GM19099 (cell line): Measurements from ENCODE around the gene COL23A1.

Experiments
- POLR2A ChIP-seq: IDR thresholded peaks from 3 replicates; pipeline ENCODE4 v1.6.1; 2011; ENCODE audit warnings: low read depth; ENCODE audit not compliant: insufficient read length; ENCODE audit errors: extremely low read depth

The COL23A1 gene

DNA sequence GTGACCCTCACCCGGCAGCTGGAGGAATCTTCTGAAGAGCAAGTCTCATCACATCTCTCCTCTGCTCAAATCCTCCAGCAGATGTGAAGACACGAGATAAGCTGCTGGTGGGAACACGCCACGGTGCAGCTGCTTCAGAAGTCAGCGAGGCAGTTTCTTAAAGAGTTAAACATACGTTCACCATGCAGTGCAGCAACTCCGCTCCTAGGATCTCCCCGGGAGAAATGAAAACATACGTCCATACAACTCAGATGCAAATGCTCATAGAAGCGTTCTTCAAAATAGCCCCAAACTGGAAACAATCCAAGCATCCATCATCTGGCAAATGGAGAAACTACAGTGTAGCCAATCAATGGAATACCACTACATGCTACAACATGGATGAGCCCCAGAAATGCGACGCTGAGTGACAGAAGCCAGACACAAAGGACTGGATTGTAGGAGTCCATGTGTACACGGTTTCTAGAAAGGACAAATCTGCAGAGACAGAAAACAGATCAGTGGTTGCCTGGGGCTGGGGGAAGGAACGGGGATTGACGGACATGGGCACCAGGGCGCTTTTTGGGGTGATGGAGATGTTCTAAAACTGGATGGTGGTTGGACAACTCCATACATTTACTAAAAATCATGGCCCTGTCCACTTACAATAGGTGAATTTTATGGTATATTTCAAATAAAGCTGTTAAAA is 150.6 kb downstream of the COL23A1 start:
- TF ChIP-seq POLR2A: no peak

DNA sequence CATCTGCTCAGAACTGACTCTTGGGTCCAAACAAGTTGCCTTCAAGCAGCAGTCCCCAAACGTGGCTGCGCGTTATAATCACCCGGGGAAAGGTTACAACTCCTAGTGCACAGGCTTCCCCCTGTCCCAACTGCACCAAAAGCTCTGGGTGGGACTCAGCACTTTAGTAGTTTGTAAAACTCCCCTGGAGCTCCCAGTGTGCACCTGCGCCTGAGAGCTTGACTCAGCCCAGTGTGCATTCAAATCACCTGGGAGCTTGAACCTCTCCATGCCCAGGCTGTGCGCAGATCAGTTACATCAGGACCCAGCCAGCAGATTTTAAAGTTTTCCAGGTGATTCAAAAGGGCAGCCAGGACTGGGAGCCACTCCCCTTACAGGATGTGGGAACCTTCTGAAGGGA is 151.4 kb downstream of the COL23A1 start:
- no peak for TF ChIP-seq POLR2A

- no peak for TF ChIP-seq POLR2A
These were observed 152.7 kb downstream of the COL23A1 start for GRCh38 chr5:178437386-178438075.

GRCh38 chr5:178436326-178436940 is 153.8 kb downstream of the COL23A1 start:
- no peak for TF ChIP-seq POLR2A

GRCh38 chr5:178435321-178436238 is 154.6 kb downstream of the COL23A1 start:
- no peak for TF ChIP-seq POLR2A

DNA sequence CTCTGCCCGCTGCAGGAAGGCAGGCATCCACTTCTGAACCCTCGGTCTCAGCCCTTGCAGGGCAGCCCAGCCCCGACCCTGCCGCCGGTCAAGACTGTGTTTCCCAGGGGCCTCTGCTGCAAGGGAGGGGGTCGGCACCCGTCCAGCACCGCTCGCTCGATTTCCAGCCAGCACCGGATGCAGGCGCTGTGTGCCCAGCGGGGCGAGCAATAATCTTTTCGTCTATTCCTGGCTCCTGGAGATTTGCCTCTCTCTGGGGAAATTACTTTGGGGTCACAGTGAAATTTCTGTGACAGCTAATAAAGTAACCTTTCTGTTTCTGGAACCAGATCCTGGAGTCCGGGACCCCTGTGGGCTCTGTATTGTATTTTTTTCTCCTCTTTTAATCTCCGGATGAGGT is 155.3 kb downstream of the COL23A1 start:
- TF ChIP-seq POLR2A: no peak

DNA sequence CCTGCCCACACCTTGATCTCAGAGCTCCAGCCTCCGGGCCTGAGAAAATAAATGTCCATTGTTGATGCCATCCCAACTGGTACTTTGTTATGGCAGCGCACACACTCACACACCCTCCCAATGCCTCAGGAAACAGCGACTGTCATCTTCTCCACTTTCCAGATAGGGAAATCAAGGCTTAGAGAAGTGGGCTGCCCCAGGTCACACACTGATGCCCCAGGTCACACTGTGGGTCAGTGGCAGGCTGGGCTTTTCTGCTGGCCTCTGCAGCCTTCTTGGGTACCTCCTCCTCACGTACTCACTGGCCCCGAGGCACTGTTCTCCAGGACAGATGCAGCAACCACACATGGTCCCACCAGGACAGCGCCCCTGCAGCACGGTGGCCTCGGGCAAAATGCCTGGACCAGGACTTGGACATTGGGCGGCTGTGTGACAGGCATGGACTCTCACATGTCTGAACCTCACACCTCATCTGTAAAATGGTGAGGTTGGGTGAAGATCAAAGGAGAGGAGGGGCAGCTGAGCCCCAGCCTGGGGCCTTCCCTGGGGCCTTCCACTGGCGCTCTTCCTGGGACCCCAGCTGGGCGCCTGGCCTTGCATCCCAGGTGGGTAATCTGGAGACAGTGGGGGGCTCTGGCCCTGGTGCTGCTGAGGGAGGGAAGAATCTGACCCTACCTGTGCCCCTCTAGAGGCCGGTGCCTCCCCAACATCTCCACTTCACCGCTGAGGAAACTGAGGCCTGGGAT is 156.0 kb downstream of the COL23A1 start:
- TF ChIP-seq POLR2A: no peak

DNA sequence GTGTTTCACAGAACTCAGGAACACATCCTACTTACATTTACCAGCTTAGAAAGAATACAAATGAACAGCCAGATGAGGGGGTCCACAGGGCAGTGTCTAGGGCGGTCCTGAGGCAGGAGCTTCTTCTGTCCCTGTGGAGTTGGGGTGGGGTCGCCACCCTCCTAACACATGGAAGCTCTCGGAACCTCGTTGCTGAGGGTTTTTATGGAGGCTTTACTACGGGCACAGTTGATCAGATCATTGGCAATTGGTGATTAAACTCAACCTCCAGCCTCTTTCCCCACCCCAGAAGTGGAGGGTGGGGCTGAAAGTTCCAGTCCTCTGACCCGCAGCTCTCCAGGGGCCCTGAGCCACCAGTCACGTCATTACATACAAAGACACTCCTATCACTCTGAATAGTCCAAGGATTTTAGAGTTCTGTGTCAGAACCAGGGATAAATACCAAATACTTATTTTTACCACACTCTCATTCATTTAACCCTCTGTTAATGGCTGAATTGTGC is 156.9 kb downstream of the COL23A1 start:
- no peak for TF ChIP-seq POLR2A

DNA sequence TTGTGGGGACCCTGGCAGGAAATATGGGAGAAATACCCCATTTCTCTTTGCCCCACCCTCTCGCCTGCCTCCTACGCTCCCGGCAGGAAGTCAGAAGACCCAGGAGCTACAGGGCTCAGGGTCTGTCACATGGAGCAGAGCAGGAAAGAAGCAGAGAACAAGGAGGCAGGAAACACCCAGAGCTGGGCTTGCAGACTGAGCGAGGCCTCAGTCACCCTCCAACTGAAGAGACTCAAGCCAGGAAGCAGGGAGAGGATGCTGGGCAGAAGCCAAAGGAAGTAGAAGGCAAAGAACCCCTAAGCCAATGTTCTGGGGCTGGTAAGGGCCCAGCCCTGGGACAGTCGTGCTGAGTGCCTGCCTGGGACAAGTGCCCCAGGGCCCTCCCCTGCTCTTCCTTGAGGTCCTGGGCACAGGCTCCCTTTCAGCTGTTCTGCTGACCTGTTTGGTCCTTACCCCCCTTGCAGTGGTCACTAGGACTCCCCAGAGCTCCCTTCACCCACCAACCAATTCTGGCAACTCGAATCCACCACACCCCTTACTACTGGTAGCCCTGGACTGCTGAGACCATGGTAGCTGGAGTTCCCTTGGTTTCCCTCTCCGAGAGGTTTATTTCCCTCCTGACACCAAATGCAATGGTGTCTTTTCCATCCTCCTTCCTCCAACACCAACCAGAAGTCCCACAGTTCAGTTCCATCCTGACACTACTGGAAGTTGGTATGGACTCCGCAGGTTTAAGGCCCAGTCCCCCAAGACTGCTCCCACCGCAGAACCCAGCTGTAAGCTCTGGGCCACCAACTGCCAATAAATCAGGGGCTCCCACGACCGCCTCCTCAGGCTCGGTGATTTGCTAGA is 157.5 kb downstream of the COL23A1 start:
- TF ChIP-seq POLR2A: no peak

- no peak for TF ChIP-seq POLR2A
These were observed 158.4 kb downstream of the COL23A1 start for GRCh38 chr5:178431782-178432165.

DNA sequence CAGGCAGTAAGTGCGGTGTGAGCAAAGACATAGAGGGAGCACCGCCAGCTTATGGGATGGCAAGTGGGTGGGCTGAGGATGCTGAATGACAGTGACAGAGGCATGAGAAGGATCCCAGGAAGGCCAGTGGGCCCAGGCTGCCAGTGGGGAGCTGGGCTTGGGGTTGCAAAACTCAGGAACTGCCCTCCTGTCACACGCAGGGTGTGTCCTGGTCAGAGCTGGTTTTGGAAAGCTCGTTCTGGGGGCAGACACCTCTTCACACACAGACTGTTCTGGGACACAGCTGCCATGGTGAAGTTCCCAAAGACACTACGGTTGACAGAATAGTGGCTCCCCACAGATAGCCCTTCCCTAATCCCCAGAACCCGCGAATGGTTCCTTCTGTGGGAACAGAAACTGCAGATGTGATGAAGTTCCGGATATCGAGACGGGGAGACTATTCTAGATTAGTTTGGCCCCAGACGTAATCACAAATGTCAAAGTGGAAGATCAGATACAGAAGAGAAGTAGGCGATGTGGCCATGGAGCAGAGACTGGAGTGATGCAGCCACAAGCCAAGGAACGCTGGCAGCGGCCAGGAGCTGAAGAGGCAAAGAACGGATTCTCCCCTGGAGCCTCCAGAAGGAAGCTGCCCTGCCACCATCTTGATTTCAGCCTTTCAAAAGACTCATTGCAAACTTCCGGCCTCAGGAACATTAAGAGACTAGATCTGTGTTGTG is 159.0 kb downstream of the COL23A1 start:
- TF ChIP-seq POLR2A: no peak

DNA sequence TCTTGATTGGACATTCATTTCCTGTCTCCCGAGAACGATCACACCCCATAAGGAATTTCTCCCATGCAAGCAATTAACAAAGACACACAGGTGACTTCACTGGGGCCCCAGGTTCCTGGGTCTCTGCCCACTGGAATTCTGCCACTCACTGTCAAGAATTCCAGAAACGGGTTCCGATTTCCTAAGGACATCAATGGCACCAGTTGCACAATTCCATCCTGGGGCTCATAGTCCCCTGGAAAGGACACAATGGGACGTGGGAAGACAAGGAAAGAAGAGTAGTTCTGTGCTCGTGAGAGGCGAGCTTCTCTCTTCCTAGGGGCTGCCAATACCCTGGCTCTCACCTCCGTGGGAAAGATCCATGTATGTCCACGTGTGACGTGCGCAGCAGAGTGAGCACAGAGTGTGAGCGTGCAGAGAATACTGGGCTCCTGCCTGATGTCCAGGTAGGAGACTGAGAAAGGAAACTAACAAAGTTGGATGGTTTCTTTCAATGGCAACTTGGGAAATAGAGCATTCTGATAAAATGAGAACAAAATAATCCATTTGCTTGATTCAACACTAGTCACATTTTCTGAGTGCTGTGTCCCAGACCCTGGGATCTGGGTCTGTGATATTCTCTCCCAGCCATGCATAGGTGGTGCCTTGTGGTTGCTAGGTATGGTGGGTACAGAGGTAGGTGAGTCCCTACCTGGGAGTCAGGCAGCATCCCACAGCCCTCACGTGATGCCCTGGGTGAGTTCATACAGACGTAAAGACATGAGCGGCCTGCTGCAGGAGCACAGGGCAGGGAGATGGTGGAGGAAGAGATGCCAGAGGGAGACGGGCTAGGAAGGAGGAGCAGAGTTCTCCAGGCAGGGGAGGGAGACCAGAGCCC is 159.8 kb downstream of the COL23A1 start:
- TF ChIP-seq POLR2A: no peak
